PC-9 (cell line): ENCODE results near the gene STOX1. TPM values are rescaled to one million over a fixed set of nuclear protein-coding genes. Genes with fewer than 3 reads are reported as not detected.

Experiments
- BruUV-seq: library from RNA; stranded (reverse); fragments of 400-500 nt; replicated peaks from 2 replicates; lab custom pipeline; 2021; lab: Mats Ljungman, UMichigan
- CTCF ChIA-PET: fragments of 300-600 bp; sonication (Branson Sonifier 250); formaldehyde crosslinking; loops from one replicate; lab custom pipeline; 2022; ENCODE audit warnings: antibody characterized with exemption; lab: Charles Lee
- POLR2A ChIA-PET: fragments of 300-600 bp; sonication (Branson Sonifier 250); formaldehyde crosslinking; loops from one replicate; lab custom pipeline; 2022; ENCODE audit warnings: antibody characterized with exemption; ENCODE audit not compliant: unreplicated experiment; lab: Charles Lee
- DNase-seq, 2 experiments: peaks; one replicate each; pipeline versions ENCODE4 v3.0.0 to v3.0.0-alpha.2; 2015 to 2022; ENCODE audit warnings: mixed read lengths in 1 of 2
- H2AFZ ChIP-seq: fragments of 200-600 bp; sonication (generic); 2 replicates; pipeline ENCODE4 v1.8.1; 2017; ENCODE audit warnings: antibody characterized with exemption
- H3F3A ChIP-seq: fragments of 200-600 bp; sonication (generic); 2 replicates; pipeline ENCODE4 v1.8.1; 2017; ENCODE audit warnings: antibody characterized with exemption, mild to moderate bottlenecking, low read depth; ENCODE audit not compliant: insufficient read depth
- H3K27ac ChIP-seq: fragments of 200-600 bp; sonication (generic); 2 replicates; pipeline ENCODE4 v1.6.1; 2016; ENCODE audit warnings: mixed run types
- H3K27me3 ChIP-seq: fragments of 200-600 bp; sonication (generic); 2 replicates; pipeline ENCODE4 v1.6.1; 2016; ENCODE audit warnings: low read depth, mixed run types; ENCODE audit not compliant: insufficient read depth
- H3K36me3 ChIP-seq: fragments of 200-600 bp; sonication (generic); 2 replicates; pipeline ENCODE4 v1.6.1; 2016; ENCODE audit warnings: low read depth, mixed run types
- H3K4me1 ChIP-seq: fragments of 200-600 bp; sonication (generic); replicated peaks from 2 replicates; pipeline ENCODE4 v1.6.1; 2016; ENCODE audit warnings: mixed run types; ENCODE audit not compliant: insufficient read depth
- H3K4me2 ChIP-seq: fragments of 200-600 bp; sonication (generic); 2 replicates; pipeline ENCODE4 v1.6.1; 2017; ENCODE audit warnings: mixed run types
- H3K4me3 ChIP-seq: fragments of 200-600 bp; sonication (generic); 2 replicates; pipeline ENCODE4 v1.6.1; 2016; ENCODE audit warnings: mixed run types
- H3K79me2 ChIP-seq: fragments of 200-600 bp; sonication (generic); 2 replicates; pipeline ENCODE4 v1.6.1; 2017; ENCODE audit warnings: low read depth, mixed run types
- H3K9me2 ChIP-seq: fragments of 200-600 bp; sonication (generic); 2 replicates; pipeline ENCODE4 v1.8.1; 2017; ENCODE audit warnings: mild to moderate bottlenecking; ENCODE audit not compliant: insufficient read depth
- H3K9me3 ChIP-seq: fragments of 200-600 bp; sonication (generic); 2 replicates; pipeline ENCODE4 v1.8.1; 2016; ENCODE audit warnings: low read depth; ENCODE audit not compliant: insufficient read depth
- H4K20me1 ChIP-seq: fragments of 200-600 bp; sonication (generic); 2 replicates; pipeline ENCODE4 v1.8.1; 2017; ENCODE audit not compliant: insufficient read depth
- CTCF ChIP-seq: fragments of 200-600 bp; sonication (generic); conservative IDR thresholded peaks from 2 replicates; pipeline ENCODE4 v1.6.1; 2017; ENCODE audit warnings: mixed run types, antibody characterized with exemption, mild to moderate bottlenecking, moderate library complexity
- EZH2 ChIP-seq: fragments of 200-600 bp; sonication (generic); IDR thresholded peaks from 2 replicates; pipeline ENCODE4 v1.8.0; 2017; ENCODE audit warnings: antibody characterized with exemption, low read depth
- intact Hi-C: fragments of 100-400 bp; cut with micrococcal nuclease; formaldehyde crosslinking; loops from one replicate; pipeline ENCODE4 v1.10.0; 2022; ENCODE audit not compliant: unreplicated experiment
- total RNA-seq: library from RNA; stranded (reverse); gene quantifications from 2 replicates; pipeline ENCODE4 v1.2.3, GENCODE V29; 2021

Gene STOX1
- total RNA-seq, 1 experiment from 2014 or later: 4.4 TPM

GRCh38 chr10:68792115-68792514 lies 35.2 kb upstream of the STOX1 start:
- Histone ChIP-seq H3F3A (peaks cover 13% of the 10 kb centered on the region; the same call in 1 of the 2 replicates), H3K27me3 (no peaks in the 10 kb centered on the region), H3K4me3 (no peak overlapping the region), H4K20me1 (no peaks in the 10 kb centered on the region), H3K27ac (no peak overlapping the region), H3K4me2 (no peak overlapping the region), H3K79me2 (no peaks in the 10 kb centered on the region), H3K9me3 (no peaks in the 10 kb centered on the region), H3K4me1 (no peaks in the 10 kb centered on the region), H2AFZ (no peak overlapping the region), H3K9me2 (no peaks in the 10 kb centered on the region), H3K36me3 (peaks cover 19% of the 10 kb centered on the region)
- ChIA-PET CTCF (interaction anchor here (0.6 to 0.7 kb wide), 2 partner anchors 102 to 409 kb away, joined by 3 read pairs; no protein-coding TSS in a partner anchor), POLR2A (no interaction called here)
- no peak for DNase-seq
- BruUV-seq: no TSS peak
- peak; percentile 73 for TF ChIP-seq CTCF
- TF ChIP-seq EZH2: no peak
- intact Hi-C loops: loop anchor here (1.0 kb wide), 2 partner anchors 105 to 301 kb away; no protein-coding TSS in a partner anchor

- intact Hi-C loops: no loop called here
- no peak for TF ChIP-seq CTCF
- no peak for TF ChIP-seq EZH2
- ChIA-PET CTCF (no interaction called here), POLR2A (no interaction called here)
- H3K27me3 ChIP-seq: no peaks in the 10 kb centered on the region
- no peaks in the 10 kb centered on the region for H3K79me2 ChIP-seq
- H4K20me1 ChIP-seq: no peaks in the 10 kb centered on the region
- H3K4me1 ChIP-seq: no peaks in the 10 kb centered on the region
- no peak overlapping the region for H3K27ac ChIP-seq
- peaks cover 3% of the 10 kb centered on the region for H3F3A ChIP-seq
- no peak overlapping the region for H2AFZ ChIP-seq
- H3K4me3 ChIP-seq: no peak overlapping the region
- no peaks in the 10 kb centered on the region for H3K9me2 ChIP-seq
- no TSS peak for BruUV-seq
- DNase-seq: no peak
- H3K36me3 ChIP-seq: no peaks in the 10 kb centered on the region
- H3K9me3 ChIP-seq: no peaks in the 10 kb centered on the region
- no peak overlapping the region for H3K4me2 ChIP-seq
These were observed 31.3 kb upstream of the STOX1 start for GRCh38 chr10:68795886-68796532.

GRCh38 chr10:68796605-68797004 lies 30.7 kb upstream of the STOX1 start:
- no peak for DNase-seq
- no TSS peak for BruUV-seq
- intact Hi-C loops: no loop called here

More at GRCh38 chr10:68796605-68797004, 30.7 kb upstream of the STOX1 start:
- Histone ChIP-seq H3K27ac (no peak overlapping the region), H3K4me3 (no peak overlapping the region), H3K9me3 (no peaks in the 10 kb centered on the region), H3K4me1 (no peaks in the 10 kb centered on the region), H3F3A (no peaks in the 10 kb centered on the region; the same call in none of the 2 replicates), H2AFZ (no peak overlapping the region), H3K27me3 (no peaks in the 10 kb centered on the region), H4K20me1 (no peaks in the 10 kb centered on the region), H3K79me2 (no peaks in the 10 kb centered on the region), H3K9me2 (no peaks in the 10 kb centered on the region), H3K36me3 (no peaks in the 10 kb centered on the region), H3K4me2 (no peak overlapping the region)
- ChIA-PET CTCF (no interaction called here), POLR2A (no interaction called here)
- TF ChIP-seq CTCF (no peak), EZH2 (no peak)
